Measurements from ENCODE around the gene PSMG3. TPM values are rescaled to one million over a fixed set of nuclear protein-coding genes. Genes with fewer than 3 reads are reported as not detected.
A peak's percentile ranks its signal among the peaks of the same experiment; 100 is the strongest.

Gene PSMG3
- total RNA-seq, 1 donor from 2014 or later: 35.2 TPM

DNA sequence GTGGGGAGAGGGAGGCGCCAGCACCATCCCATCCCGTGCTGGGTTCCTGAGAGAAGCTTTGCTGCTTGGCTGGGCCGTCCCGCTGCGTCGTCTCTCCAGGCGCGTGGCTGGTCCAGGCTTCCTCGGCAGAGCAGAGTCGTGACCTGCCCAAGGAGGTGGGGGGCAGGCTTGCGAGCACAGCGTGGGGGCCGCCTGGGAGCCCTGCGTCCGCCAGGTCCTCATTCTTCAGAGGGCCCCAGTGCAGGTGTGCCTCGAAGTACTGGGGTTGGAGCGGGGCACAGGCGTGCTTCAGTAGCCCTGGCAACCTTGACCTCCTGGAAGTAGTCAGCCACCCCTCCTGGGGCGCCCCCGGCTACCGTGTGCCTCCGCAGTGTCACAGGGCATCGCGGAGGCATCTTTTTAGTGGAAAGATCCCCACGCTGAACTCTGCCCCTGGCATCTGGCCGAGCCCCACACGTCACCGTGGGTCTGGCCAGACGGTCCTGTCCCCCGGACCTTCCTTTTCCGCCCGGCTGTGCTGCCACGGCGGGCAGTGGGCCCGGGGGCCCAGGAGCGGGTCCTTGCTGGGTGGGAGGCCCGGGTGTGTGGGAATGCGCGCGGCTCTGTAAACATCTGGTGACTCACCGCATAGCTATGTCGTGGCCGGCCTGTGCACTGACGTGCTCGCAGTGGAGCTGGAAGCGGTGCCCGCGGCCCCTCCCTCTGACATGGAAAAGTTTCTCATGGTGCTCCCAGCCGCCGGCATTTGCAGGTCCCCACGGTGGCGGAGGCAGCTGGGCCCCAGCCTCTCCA, 32.9 kb downstream of the PSMG3 start:
- H3K27me3 Mint-ChIP-seq: peaks cover 19% of the 10 kb centered on the region
- TF ChIP-seq, protein P1, sequence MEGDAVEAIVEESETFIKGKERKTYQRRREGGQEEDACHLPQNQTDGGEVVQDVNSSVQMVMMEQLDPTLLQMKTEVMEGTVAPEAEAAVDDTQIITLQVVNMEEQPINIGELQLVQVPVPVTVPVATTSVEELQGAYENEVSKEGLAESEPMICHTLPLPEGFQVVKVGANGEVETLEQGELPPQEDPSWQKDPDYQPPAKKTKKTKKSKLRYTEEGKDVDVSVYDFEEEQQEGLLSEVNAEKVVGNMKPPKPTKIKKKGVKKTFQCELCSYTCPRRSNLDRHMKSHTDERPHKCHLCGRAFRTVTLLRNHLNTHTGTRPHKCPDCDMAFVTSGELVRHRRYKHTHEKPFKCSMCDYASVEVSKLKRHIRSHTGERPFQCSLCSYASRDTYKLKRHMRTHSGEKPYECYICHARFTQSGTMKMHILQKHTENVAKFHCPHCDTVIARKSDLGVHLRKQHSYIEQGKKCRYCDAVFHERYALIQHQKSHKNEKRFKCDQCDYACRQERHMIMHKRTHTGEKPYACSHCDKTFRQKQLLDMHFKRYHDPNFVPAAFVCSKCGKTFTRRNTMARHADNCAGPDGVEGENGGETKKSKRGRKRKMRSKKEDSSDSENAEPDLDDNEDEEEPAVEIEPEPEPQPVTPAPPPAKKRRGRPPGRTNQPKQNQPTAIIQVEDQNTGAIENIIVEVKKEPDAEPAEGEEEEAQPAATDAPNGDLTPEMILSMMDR (conservative IDR thresholded peaks at IDR 0.05): no peak
- H3K4me3 Mint-ChIP-seq: peak overlapping the region; percentile 76
- H3K4me1 Mint-ChIP-seq (ENCODE audit: unreplicated experiment): peaks cover 17% of the 10 kb centered on the region
- peak; percentile 89 for DNase-seq (ENCODE audit: extremely low spot score, unreplicated experiment)
- H3K36me3 Mint-ChIP-seq: no peaks in the 10 kb centered on the region
- no peaks in the 10 kb centered on the region for H3K9me3 Mint-ChIP-seq
- H3K27ac Mint-ChIP-seq: peak overlapping the region; percentile 93

DNA sequence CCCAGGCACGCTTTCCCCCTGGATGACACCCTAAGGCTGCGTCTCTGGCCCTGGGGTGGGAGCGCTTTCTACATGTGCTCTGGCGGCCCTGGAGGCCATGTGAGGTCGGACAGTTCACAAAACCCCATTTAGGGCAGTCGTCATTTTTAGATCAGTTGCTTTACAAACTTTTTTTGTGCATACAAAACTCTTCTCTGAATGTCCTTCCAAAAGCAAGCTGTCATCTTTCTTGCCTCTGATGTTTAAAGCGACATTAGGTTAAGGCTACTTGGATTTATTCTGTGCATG, 33.4 kb downstream of the PSMG3 start:
- Mint-ChIP-seq H3K9me3 (no peaks in the 10 kb centered on the region), H3K27me3 (peaks cover 24% of the 10 kb centered on the region)

DNA sequence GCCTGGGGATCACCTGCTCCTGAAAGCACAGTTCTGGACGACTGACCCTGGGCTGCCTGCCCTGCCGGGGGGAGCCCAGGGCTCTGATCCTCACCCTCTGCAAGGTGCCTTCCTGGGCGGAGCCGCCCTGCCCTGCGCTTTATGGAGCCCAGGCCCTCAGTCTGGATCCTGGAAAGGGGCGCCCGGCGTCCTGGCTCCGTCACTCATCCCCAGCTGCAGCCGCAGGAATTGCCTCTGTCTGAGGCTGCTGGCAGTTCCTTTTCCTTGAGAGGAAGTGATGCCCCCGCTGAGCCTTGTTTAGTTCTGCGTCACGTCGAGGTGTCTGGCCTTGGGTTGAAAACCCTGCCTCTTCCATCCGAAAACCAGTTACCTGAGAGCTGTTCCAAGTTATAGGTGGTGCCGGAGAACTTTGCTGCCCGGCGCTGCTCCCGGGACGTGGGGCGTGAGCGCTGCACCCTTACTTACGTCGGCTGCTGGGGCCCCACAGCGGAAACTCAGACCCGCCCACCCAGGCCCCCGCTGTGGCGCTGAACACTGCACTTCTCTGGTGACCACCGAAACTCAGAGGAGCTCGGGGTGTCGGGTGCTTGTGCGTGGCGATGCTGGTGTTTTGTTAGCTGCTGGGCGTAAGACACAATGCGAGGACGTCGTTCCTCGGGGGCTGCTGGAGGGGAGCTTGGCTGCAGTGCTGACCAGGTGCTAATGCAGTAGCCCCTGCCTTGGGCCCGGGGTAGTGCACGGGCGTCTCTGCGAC, 34.0 kb downstream of the PSMG3 start:
- H3K36me3 Mint-ChIP-seq: no peaks in the 10 kb centered on the region
- DNase-seq (ENCODE audit: extremely low spot score, unreplicated experiment): no peak

More for the DNA sequence above, 33.4 kb downstream of the PSMG3 start:
- peak overlapping the region; percentile 93 for H3K27ac Mint-ChIP-seq
- DNase-seq (ENCODE audit: extremely low spot score, unreplicated experiment): no peak
- peak overlapping the region; percentile 76 for H3K4me3 Mint-ChIP-seq
- TF ChIP-seq, protein P1 (conservative IDR thresholded peaks at IDR 0.05): no peak
- H3K4me1 Mint-ChIP-seq (ENCODE audit: unreplicated experiment): peaks cover 22% of the 10 kb centered on the region
- no peaks in the 10 kb centered on the region for H3K36me3 Mint-ChIP-seq

DNA sequence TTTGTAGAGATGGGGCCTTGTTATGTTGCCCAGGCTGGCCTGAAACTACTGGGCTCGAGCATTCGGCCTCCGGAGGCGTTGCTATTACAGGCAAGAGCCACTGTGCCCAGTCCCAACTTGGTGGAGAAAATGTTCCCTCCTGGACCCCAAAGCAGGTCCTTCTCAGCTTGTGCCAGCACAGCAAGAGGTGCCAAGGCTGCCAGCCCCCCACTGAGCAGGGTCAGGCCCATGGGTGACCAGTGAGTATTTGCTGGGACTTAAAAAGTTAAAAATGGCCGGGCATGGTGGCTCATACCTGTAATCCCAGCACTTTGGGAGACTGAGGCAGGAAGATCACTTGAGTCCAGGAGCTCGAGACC, 34.8 kb downstream of the PSMG3 start:
- Mint-ChIP-seq H3K9me3 (no peaks in the 10 kb centered on the region), H3K27me3 (peaks cover 26% of the 10 kb centered on the region), H3K36me3 (no peaks in the 10 kb centered on the region), H3K4me3 (no peak overlapping the region), H3K4me1 (ENCODE audit: unreplicated experiment) (peaks cover 22% of the 10 kb centered on the region), H3K27ac (no peak overlapping the region)
- TF ChIP-seq, protein P1 (conservative IDR thresholded peaks at IDR 0.05): no peak
- no peak for DNase-seq (ENCODE audit: extremely low spot score, unreplicated experiment)

More for the DNA sequence above, 34.0 kb downstream of the PSMG3 start:
- H3K27me3 Mint-ChIP-seq: peaks cover 24% of the 10 kb centered on the region
- peaks cover 22% of the 10 kb centered on the region for H3K4me1 Mint-ChIP-seq (ENCODE audit: unreplicated experiment)
- H3K27ac Mint-ChIP-seq: peak overlapping the region; percentile 93
- no peaks in the 10 kb centered on the region for H3K9me3 Mint-ChIP-seq
- TF ChIP-seq, protein P1 (conservative IDR thresholded peaks at IDR 0.05): no peak
- peak overlapping the region; percentile 76 for H3K4me3 Mint-ChIP-seq

DNA sequence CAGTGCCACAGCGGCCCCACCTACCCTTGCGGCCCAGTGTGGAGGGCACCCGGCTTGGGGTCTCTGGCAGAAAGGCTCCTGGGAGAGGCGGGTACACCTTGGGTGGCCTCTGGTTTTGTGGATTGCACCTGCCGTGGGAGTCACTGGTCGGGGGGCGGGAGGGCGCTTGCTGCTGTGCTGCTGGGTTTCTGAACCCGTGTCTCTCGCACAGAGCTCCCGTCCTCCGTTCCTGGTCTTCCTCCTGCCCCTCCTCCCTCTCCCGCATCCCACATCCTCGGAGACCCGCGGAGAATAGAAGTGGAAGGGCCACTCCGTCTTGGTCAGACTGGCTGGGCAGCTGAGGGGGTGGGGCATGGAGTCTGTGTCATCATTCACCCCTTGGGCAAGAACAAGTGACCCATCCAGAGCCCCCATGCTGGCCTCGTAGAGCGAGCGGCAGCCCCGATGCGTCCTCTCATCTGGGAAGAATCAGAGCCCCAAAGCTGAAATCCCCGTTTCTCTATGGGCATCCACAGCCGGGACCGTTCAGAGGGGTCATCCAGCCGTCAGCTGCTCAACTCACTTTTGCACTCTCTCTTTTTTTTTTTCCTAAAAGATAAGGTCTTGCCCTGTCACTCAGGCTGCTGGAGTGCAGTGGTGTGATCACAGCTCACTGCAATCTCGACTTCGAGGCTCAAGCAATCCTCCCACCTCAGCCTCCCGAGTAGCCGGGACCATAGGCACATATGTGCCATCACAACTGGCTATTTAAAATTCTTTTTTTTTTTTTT, 35.3 kb downstream of the PSMG3 start:
- Mint-ChIP-seq H3K36me3 (no peaks in the 10 kb centered on the region), H3K9me3 (no peaks in the 10 kb centered on the region), H3K27me3 (peaks cover 27% of the 10 kb centered on the region), H3K4me3 (peak overlapping the region; percentile 39), H3K4me1 (ENCODE audit: unreplicated experiment) (peaks cover 22% of the 10 kb centered on the region), H3K27ac (peak overlapping the region; percentile 97)
- TF ChIP-seq, protein P1 (conservative IDR thresholded peaks at IDR 0.05): no peak
- DNase-seq (ENCODE audit: extremely low spot score, unreplicated experiment): no peak
